CD4-positive, alpha-beta T cell (primary cell): ENCODE data around the gene AKNA. TPM values are rescaled to one million over a fixed set of nuclear protein-coding genes. Genes with fewer than 3 reads are reported as not detected.
"Not testable (repeated sequence)": the region's sequence is repeated elsewhere in the genome, so short reads cannot be mapped to it uniquely, and the experiment has no call there.

Source experiments
- ATAC-seq: fragments of 200-7000 bp; cut with Tn5 transposase; one replicate; pipeline ENCODE4 v1.10.0; 2022; ENCODE audit warnings: mild to moderate bottlenecking; ENCODE audit not compliant: poor library complexity
- CTCF ChIA-PET: fragments of 350-600 bp; sonication (Branson Sonifier 250); formaldehyde crosslinking; loops from one replicate; lab custom pipeline; 2021; ENCODE audit warnings: antibody characterized with exemption, inconsistent platforms; lab: Charles Lee
- POLR2A ChIA-PET: fragments of 350-600 bp; sonication (Branson Sonifier 250); formaldehyde crosslinking; loops from one replicate; lab custom pipeline; 2021; ENCODE audit warnings: antibody characterized with exemption, inconsistent platforms; lab: Charles Lee
- DNase-seq, 14 experiments: peaks; one replicate each; pipeline ENCODE4 v3.0.0-alpha.2; 2013 to 2020; ENCODE audit warnings: mixed read lengths in 2 of 14
- H3K27ac ChIP-seq, 2 donors: one replicate each; pipeline versions ENCODE4 v1.5.1 to v1.7.0; 2013; ENCODE audit warnings: low read length in 2 of 2, low read depth in 1 of 2, mild to moderate bottlenecking in 1 of 2
- H3K27me3 ChIP-seq, 2 experiments: 1 replicate in 1 of 2; 2 replicates in 1 of 2; pipeline versions ENCODE4 v1.6.1 to v1.7.0; 2013; ENCODE audit warnings: low read length in 2 of 2, control low read depth in 1 of 2, mild to moderate bottlenecking in 1 of 2, moderate library complexity in 1 of 2; ENCODE audit not compliant: insufficient read depth in 2 of 2, control insufficient read depth in 1 of 2
- H3K36me3 ChIP-seq: one replicate; pipeline ENCODE4 v1.6.1; 2013; ENCODE audit warnings: low read length, control low read depth; ENCODE audit not compliant: insufficient read depth
- H3K4me1 ChIP-seq: one replicate; pipeline ENCODE4 v1.6.1; 2013; ENCODE audit warnings: low read length, control low read depth; ENCODE audit not compliant: insufficient read depth
- H3K4me3 ChIP-seq: one replicate; pipeline ENCODE4 v1.5.1; 2013; ENCODE audit warnings: mild to moderate bottlenecking, low read length, moderate library complexity
- H3K9me3 ChIP-seq, 2 experiments: 1 replicate in 1 of 2; 2 replicates in 1 of 2; pipeline versions ENCODE4 v1.6.1 to v1.7.0; 2013; ENCODE audit warnings: low read length in 2 of 2, mild to moderate bottlenecking in 2 of 2, control low read depth in 1 of 2, moderate library complexity in 1 of 2; ENCODE audit not compliant: control insufficient read depth in 1 of 2, insufficient read depth in 1 of 2
- H3K27ac Mint-ChIP-seq: one replicate; pipeline ENCODE4 v1.8.0; 2020; ENCODE audit warnings: mixed read lengths
- H3K27me3 Mint-ChIP-seq: one replicate; pipeline ENCODE4 v1.8.0; 2021; ENCODE audit warnings: mixed read lengths
- H3K36me3 Mint-ChIP-seq: one replicate; pipeline ENCODE4 v1.8.0; 2021; ENCODE audit warnings: low read depth, mixed read lengths
- H3K4me1 Mint-ChIP-seq: one replicate; pipeline ENCODE4 v1.8.0; 2021; ENCODE audit warnings: low read depth, mixed read lengths
- H3K4me3 Mint-ChIP-seq: one replicate; pipeline ENCODE4 v1.8.0; 2020; ENCODE audit warnings: mild to moderate bottlenecking, mixed read lengths
- H3K9me3 Mint-ChIP-seq: one replicate; pipeline ENCODE4 v1.8.0; 2020; ENCODE audit warnings: mixed read lengths
- intact Hi-C, 2 experiments: fragments of 100-400 bp; cut with DNase I in 1 of 2; cut with micrococcal nuclease in 1 of 2; formaldehyde crosslinking; loops; one replicate each; pipeline versions ENCODE4 v1.15.1 to v1.9.0; 2023 to 2025; cut with DNase I, micrococcal nuclease
- total RNA-seq, 174 experiments: library from RNA in 2 of 174; stranded (reverse) in 2 of 174; gene quantifications; one replicate each; pipeline ENCODE4 v1.2.3 and lab custom pipeline; 2021 to 2026
- TF ChIP-seq, protein P1 (sequence below): fragments of 200-600 bp; IDR thresholded peaks from one replicate; pipeline ENCODE4 v1.8.0; 2022; ENCODE audit warnings: antibody characterized with exemption, mild to moderate bottlenecking

The AKNA gene
- total RNA-seq, 2 experiments from 2014 or later = 247 to 258 TPM

DNA sequence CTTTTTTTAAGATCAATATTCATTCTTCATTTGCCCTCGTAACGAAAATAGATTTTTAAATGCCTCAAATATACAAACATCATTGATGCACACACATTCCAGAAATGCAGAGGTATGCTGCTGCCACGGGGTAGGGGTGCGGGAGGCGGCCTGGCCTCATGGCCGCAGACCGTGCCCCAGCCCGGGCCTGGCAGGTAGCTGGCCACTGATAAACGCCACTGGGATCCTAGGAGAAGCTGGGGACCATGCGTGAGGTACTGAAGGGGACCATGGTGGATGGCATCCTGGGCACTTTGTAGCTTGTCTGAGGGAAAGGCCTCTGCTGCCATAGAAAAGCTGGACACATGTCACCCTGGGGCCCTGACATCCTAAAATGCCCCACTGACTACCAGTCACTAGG, 51.6 kb downstream of the AKNA start:
- Mint-ChIP-seq H3K4me3 (no peak overlapping the region), H3K27ac (peak overlapping the region; percentile 17), H3K36me3 (peaks cover 64% of the 10 kb centered on the region), H3K4me1 (peaks cover 18% of the 10 kb centered on the region), H3K9me3 (no peaks in the 10 kb centered on the region), H3K27me3 (no peaks in the 10 kb centered on the region)
- Histone ChIP-seq H3K4me3 (no peak overlapping the region), H3K36me3 (peaks cover 66% of the 10 kb centered on the region), H3K4me1 (peaks cover 15% of the 10 kb centered on the region), H3K9me3 (peaks cover 0 to 5% of the 10 kb centered on the region in 2 experiments), H3K27ac (no peak overlapping the region), H3K27me3 (no peaks in the 10 kb centered on the region)
- ChIA-PET CTCF (no interaction called here), POLR2A (interaction anchor here (1.5 to 1.7 kb wide), 2 partner anchors 27 to 51 kb away, joined by 4 to 5 read pairs; partner anchors contain the start of gene AKNA)
- intact Hi-C loops = no loop called here
- TF ChIP-seq, protein P1, sequence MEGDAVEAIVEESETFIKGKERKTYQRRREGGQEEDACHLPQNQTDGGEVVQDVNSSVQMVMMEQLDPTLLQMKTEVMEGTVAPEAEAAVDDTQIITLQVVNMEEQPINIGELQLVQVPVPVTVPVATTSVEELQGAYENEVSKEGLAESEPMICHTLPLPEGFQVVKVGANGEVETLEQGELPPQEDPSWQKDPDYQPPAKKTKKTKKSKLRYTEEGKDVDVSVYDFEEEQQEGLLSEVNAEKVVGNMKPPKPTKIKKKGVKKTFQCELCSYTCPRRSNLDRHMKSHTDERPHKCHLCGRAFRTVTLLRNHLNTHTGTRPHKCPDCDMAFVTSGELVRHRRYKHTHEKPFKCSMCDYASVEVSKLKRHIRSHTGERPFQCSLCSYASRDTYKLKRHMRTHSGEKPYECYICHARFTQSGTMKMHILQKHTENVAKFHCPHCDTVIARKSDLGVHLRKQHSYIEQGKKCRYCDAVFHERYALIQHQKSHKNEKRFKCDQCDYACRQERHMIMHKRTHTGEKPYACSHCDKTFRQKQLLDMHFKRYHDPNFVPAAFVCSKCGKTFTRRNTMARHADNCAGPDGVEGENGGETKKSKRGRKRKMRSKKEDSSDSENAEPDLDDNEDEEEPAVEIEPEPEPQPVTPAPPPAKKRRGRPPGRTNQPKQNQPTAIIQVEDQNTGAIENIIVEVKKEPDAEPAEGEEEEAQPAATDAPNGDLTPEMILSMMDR = no peak
- ATAC-seq (no peak), DNase-seq (no peak)

DNA sequence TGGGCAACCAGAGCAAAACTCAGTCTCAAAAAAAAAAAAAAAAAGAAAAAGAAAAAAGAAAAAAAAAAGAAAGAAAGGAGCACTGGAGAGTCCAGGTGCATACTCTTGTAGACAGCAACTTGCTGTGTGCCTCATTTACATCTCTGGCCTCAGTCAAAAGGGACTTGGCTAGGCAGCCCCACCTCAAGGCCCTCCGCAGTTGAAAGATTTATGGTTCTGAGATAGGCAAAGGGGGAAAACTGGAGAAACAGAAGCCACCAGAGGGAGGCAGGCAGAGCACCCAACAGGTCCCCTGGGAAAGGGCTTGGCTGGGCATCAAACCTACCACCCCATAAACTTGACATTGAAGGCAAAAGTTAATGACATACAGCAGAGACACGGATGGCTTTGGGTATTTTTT, 52.0 kb downstream of the AKNA start:
- TF ChIP-seq, protein P1 = no peak
- H3K36me3 ChIP-seq = peaks cover 62% of the 10 kb centered on the region
- no peaks in the 10 kb centered on the region for H3K9me3 Mint-ChIP-seq
- peaks cover 18% of the 10 kb centered on the region for H3K4me1 ChIP-seq
- H3K4me3 ChIP-seq = no peak overlapping the region
- ATAC-seq (no peak), DNase-seq (no peak)
- peaks cover 0 to 5% of the 10 kb centered on the region in 2 experiments for H3K9me3 ChIP-seq
- intact Hi-C loops = no loop called here
- peaks cover 60% of the 10 kb centered on the region for H3K36me3 Mint-ChIP-seq
- CTCF ChIA-PET = no interaction called here
- H3K27ac ChIP-seq = no peak overlapping the region
- POLR2A ChIA-PET = interaction anchor here (1.5 to 1.7 kb wide), 2 partner anchors 28 to 52 kb away, joined by 4 to 5 read pairs; partner anchors contain the start of gene AKNA
- H3K4me3 Mint-ChIP-seq = no peak overlapping the region
- H3K27ac Mint-ChIP-seq = peak overlapping the region; percentile 17
- H3K27me3 ChIP-seq = no peaks in the 10 kb centered on the region
- H3K27me3 Mint-ChIP-seq = no peaks in the 10 kb centered on the region
- peaks cover 21% of the 10 kb centered on the region for H3K4me1 Mint-ChIP-seq

DNA sequence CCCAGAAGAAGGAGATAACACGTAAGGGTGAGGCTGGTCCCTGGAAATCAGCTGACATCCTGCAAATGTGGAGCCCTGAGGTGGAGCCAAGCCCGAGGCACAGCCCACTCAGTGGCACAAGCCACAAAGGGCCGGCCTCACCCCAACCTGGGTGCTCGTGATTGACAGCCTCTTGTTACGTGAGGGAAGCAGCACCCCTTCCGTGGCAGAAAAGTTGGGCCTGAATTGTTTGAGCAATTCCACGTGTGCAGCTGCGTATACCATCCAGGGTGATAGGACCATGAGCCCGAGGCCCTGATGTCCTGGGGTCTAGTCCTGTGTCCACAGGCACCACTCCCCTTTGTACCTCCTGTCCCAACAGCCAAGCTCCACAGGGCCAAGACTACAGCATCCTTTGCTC, 53.3 kb downstream of the AKNA start:
- POLR2A ChIA-PET = no interaction called here
- Histone ChIP-seq H3K4me3 (no peak overlapping the region), H3K27ac (no peak overlapping the region), H3K36me3 (peaks cover 49% of the 10 kb centered on the region), H3K27me3 (no peaks in the 10 kb centered on the region), H3K4me1 (peaks cover 15% of the 10 kb centered on the region), H3K9me3 (peaks cover 0 to 5% of the 10 kb centered on the region in 2 experiments)
- TF ChIP-seq, protein P1 = no peak
- intact Hi-C loops = no loop called here
- DNase-seq (peak in 1 of 14 experiments; percentile 13), ATAC-seq (no peak)
- Mint-ChIP-seq H3K27me3 (no peaks in the 10 kb centered on the region), H3K4me1 (peaks cover 19% of the 10 kb centered on the region), H3K36me3 (peaks cover 47% of the 10 kb centered on the region), H3K4me3 (no peak overlapping the region), H3K9me3 (no peaks in the 10 kb centered on the region), H3K27ac (peak overlapping the region; percentile 8)
- CTCF ChIA-PET = no interaction called here

DNA sequence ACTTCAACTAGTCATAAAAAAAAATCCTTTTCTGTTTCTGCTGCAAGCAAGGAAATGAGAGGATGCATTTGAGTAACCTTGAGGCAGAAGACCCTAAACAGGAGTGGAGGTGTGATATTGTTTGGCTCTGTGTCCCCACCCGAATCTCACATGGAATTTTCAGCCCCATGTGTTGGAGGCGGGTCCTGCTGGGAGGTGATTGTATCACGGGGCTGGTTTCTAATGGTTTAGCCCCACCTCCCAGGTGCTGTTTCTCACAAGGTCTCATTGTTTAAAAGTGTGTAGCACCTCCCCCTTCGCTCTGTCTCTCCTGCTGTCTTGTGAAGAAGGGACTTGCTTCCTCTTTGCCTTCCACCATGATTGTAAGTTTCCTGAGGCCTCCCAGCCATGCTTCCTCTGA, 54.1 kb downstream of the AKNA start:
- Histone ChIP-seq H3K4me1 (peaks cover 14% of the 10 kb centered on the region), H3K36me3 (peaks cover 41% of the 10 kb centered on the region)
- Mint-ChIP-seq H3K4me1 (peaks cover 19% of the 10 kb centered on the region), H3K36me3 (peaks cover 39% of the 10 kb centered on the region)
- H3K27ac Mint-ChIP-seq, H3K4me3 ChIP-seq, DNase-seq, H3K9me3 ChIP-seq, CTCF ChIA-PET, intact Hi-C loops, H3K27me3 Mint-ChIP-seq, POLR2A ChIA-PET, H3K9me3 Mint-ChIP-seq, H3K4me3 Mint-ChIP-seq, H3K27me3 ChIP-seq, ATAC-seq, H3K27ac ChIP-seq: not testable (repeated sequence)

DNA sequence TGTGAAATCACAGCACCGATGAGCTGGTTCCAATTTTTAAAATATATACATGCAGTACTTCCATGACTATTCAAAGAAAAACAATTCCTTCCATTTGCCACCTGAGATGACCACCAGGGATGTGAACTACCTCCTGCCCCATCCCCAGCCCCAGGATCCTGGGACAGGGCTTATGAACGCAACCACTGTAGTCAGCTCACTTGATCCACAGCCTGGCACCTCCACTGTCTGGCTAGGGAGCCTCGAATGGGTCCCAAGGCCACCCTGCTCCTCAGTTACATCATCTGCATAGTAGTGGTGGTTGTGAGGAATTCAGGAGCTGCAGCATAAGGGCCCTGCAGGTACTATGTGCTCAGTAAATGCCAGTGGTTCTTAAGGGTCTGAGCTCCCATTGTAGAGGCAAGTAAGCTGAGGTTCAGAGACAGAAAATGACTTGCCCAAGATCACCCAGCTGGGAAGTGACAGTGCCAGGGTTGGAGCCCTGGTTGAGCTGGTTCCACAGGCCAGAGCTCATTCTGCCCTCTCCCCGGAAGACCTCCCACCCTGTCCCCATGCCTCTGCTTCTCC, 55.2 kb downstream of the AKNA start:
- CTCF ChIA-PET, H3K4me3 ChIP-seq, H3K27me3 Mint-ChIP-seq, DNase-seq, H3K9me3 ChIP-seq, H3K9me3 Mint-ChIP-seq, H3K27me3 ChIP-seq, H3K4me1 ChIP-seq, intact Hi-C loops, H3K4me3 Mint-ChIP-seq: not testable (repeated sequence)
- Histone ChIP-seq H3K36me3 (peaks cover 30% of the 10 kb centered on the region), H3K27ac (peak overlapping the region in 1 of 2 donors; percentile 10)
- H3K36me3 Mint-ChIP-seq = peaks cover 28% of the 10 kb centered on the region
- peak; percentile 20 for ATAC-seq
- peaks cover 19% of the 10 kb centered on the region for H3K4me1 Mint-ChIP-seq
- H3K27ac Mint-ChIP-seq = peak overlapping the region; percentile 83
- POLR2A ChIA-PET = interaction anchor here (1.4 kb wide), 1 partner anchor 53 kb away, joined by 5 read pairs; no protein-coding TSS in a partner anchor
